HCT116 (cell line): Measurements from ENCODE around the gene LFNG.

Experiments
- CEBPB ChIP-seq: IDR thresholded peaks from 2 replicates; pipeline ENCODE4 v1.6.1; 2012; ENCODE audit warnings: low read depth
- EZH2 ChIP-seq: fragments of 200-600 bp; sonication (generic); IDR thresholded peaks from 2 replicates; pipeline ENCODE4 v1.6.1; 2017; ENCODE audit warnings: antibody characterized with exemption, mixed run types
- JUND ChIP-seq: IDR thresholded peaks from 2 replicates; pipeline ENCODE4 v1.6.1; 2012
- POLR2A ChIP-seq: IDR thresholded peaks from 2 replicates; pipeline ENCODE4 v1.7.0; 2011; ENCODE audit warnings: borderline replicate concordance; ENCODE audit not compliant: insufficient read depth, insufficient read length; ENCODE audit errors: extremely low read depth
- POLR2AphosphoS5 ChIP-seq: IDR thresholded peaks from 2 replicates; pipeline ENCODE4 v1.6.1; 2011; ENCODE audit warnings: mild to moderate bottlenecking, low read depth, low read length, moderate library complexity
- RAD21 ChIP-seq: IDR thresholded peaks from 2 replicates; pipeline ENCODE4 v1.6.1; 2012; ENCODE audit warnings: low read depth, mild to moderate bottlenecking
- YY1 ChIP-seq: IDR thresholded peaks from 2 replicates; pipeline ENCODE4 v1.6.1; 2011; ENCODE audit warnings: low read length, low read depth, moderate library complexity, mild to moderate bottlenecking; ENCODE audit not compliant: insufficient replicate concordance; ENCODE audit errors: extremely low read depth
- ZNF274 ChIP-seq: fragments of 200-500 bp; sonication (Bioruptor generic); IDR thresholded peaks from 2 replicates; pipeline ENCODE4 v1.6.1; 2014; ENCODE audit warnings: mild to moderate bottlenecking, low read depth, low read length, inconsistent platforms
- TF ChIP-seq, protein P1 (sequence below), 3 experiments: fragments of 200-600 bp in 1 of 3; sonication (generic) in 1 of 3; IDR thresholded peaks in 2 of 3; conservative IDR thresholded peaks in 1 of 3; 2 replicates each; pipeline ENCODE4 v1.5.1; 2012 to 2017; ENCODE audit warnings: low read depth in 2 of 3, low read length in 2 of 3, antibody characterized with exemption in 1 of 3, borderline replicate concordance in 1 of 3, control low read depth in 1 of 3, mild to moderate bottlenecking in 1 of 3, mixed read lengths in 1 of 3, mixed run types in 1 of 3, moderate library complexity in 1 of 3; ENCODE audit not compliant: insufficient read depth in 1 of 3
- TF ChIP-seq, protein P2 (sequence below): IDR thresholded peaks from 2 replicates; pipeline ENCODE4 v1.6.1; 2011; ENCODE audit warnings: mild to moderate bottlenecking, low read length, moderate library complexity; ENCODE audit not compliant: insufficient replicate concordance; ENCODE audit errors: extremely low read depth

DNA sequence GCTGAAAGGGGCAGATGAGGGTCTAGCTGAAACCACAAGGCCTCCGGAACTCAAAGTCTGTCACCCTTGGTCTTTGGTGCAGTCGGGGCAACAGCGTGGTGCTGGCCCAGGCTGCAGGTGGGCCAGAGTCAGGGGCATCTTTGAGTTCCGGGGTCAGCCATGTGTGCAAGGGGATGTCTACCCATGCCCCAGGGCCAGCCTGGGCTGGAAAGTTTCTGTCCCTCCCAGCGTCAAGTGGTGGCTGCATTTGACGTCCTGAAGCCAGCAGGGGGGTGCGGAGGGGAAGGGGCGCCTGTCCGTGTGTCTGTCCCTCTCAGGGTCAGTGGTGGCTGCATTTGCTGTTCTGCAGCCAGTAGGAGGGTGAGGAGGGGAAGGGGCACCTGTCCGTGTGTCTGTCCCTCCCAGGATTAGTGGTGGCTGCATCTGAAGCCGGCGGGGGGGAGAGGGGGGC lies 35.1 kb downstream of the LFNG start:
- TF ChIP-seq, protein P1, sequence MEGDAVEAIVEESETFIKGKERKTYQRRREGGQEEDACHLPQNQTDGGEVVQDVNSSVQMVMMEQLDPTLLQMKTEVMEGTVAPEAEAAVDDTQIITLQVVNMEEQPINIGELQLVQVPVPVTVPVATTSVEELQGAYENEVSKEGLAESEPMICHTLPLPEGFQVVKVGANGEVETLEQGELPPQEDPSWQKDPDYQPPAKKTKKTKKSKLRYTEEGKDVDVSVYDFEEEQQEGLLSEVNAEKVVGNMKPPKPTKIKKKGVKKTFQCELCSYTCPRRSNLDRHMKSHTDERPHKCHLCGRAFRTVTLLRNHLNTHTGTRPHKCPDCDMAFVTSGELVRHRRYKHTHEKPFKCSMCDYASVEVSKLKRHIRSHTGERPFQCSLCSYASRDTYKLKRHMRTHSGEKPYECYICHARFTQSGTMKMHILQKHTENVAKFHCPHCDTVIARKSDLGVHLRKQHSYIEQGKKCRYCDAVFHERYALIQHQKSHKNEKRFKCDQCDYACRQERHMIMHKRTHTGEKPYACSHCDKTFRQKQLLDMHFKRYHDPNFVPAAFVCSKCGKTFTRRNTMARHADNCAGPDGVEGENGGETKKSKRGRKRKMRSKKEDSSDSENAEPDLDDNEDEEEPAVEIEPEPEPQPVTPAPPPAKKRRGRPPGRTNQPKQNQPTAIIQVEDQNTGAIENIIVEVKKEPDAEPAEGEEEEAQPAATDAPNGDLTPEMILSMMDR (IDR thresholded peaks at IDR 0.05 in 2 of 3, conservative IDR thresholded peaks at IDR 0.05 in 1 of 3; ENCODE audit: borderline replicate concordance in 1 of 3, insufficient read depth in 1 of 3, low read depth in 2 of 3, low read length in 2 of 3) = no peak
- TF ChIP-seq POLR2AphosphoS5 = no peak
- TF ChIP-seq JUND = no peak
- TF ChIP-seq CEBPB = no peak
- TF ChIP-seq, protein P2, sequence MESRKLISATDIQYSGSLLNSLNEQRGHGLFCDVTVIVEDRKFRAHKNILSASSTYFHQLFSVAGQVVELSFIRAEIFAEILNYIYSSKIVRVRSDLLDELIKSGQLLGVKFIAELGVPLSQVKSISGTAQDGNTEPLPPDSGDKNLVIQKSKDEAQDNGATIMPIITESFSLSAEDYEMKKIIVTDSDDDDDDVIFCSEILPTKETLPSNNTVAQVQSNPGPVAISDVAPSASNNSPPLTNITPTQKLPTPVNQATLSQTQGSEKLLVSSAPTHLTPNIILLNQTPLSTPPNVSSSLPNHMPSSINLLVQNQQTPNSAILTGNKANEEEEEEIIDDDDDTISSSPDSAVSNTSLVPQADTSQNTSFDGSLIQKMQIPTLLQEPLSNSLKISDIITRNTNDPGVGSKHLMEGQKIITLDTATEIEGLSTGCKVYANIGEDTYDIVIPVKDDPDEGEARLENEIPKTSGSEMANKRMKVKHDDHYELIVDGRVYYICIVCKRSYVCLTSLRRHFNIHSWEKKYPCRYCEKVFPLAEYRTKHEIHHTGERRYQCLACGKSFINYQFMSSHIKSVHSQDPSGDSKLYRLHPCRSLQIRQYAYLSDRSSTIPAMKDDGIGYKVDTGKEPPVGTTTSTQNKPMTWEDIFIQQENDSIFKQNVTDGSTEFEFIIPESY = no peak
- TF ChIP-seq POLR2A = no peak
- no peak for TF ChIP-seq EZH2
- TF ChIP-seq RAD21 = no peak
- no peak for TF ChIP-seq YY1
- TF ChIP-seq ZNF274 = no peak
